Sigmoid colon (tissue), 7 donors: ENCODE measurements around the gene SIK3. TPM values are rescaled to one million over a fixed set of nuclear protein-coding genes. Genes with fewer than 3 reads are reported as not detected.

Experiments
- DNase-seq: peaks from one replicate; pipeline ENCODE4 v3.0.0-alpha.2; 2019
- H3K27ac ChIP-seq, 4 donors: fragments of 200-600 bp; sonication (generic); one replicate each; pipeline ENCODE4 v1.5.1; 2016 to 2019; ENCODE audit warnings: mild to moderate bottlenecking in 1 of 4
- H3K27me3 ChIP-seq, 3 donors: fragments of 200-600 bp; sonication (generic); one replicate each; pipeline ENCODE4 v1.5.1; 2019; ENCODE audit warnings: mild to moderate bottlenecking in 1 of 3
- H3K36me3 ChIP-seq, 4 donors: fragments of 200-600 bp; sonication (generic); one replicate each; pipeline ENCODE4 v1.5.1; 2016 to 2019
- H3K4me1 ChIP-seq, 4 donors: fragments of 200-600 bp; sonication (generic); one replicate each; pipeline ENCODE4 v1.5.1; 2017 to 2019
- H3K4me3 ChIP-seq, 4 donors: fragments of 200-600 bp; sonication (generic); one replicate each; pipeline ENCODE4 v1.5.1; 2017 to 2019; ENCODE audit warnings: mild to moderate bottlenecking in 2 of 4, moderate library complexity in 1 of 4
- H3K9me3 ChIP-seq, 4 donors: fragments of 200-600 bp in 3 of 4; sonication (generic) in 3 of 4; one replicate each; pipeline versions ENCODE4 v1.5.1 to v1.6.1; 2013 to 2019
- EP300 ChIP-seq, 4 donors: sonication (generic); formaldehyde crosslinking; IDR thresholded peaks; one replicate each; pipeline ENCODE4 v1.6.1; 2017; ENCODE audit warnings: antibody characterized with exemption in 4 of 4
- POLR2A ChIP-seq, 2 donors: fragments of 450-650 bp; IDR thresholded peaks; one replicate each; pipeline ENCODE4 v1.6.1; 2016; ENCODE audit warnings: antibody characterized with exemption in 2 of 2, mild to moderate bottlenecking in 2 of 2, moderate library complexity in 2 of 2
- POLR2AphosphoS5 ChIP-seq, 4 donors: sonication (generic); formaldehyde crosslinking; IDR thresholded peaks; one replicate each; pipeline ENCODE4 v1.6.1; 2017; ENCODE audit warnings: antibody characterized with exemption in 4 of 4
- WGBS, 2 donors: extraction: QIAGEN DNeasy Blood & Tissue Kit; methylation state at CpG; one replicate each; pipeline ENCODE4 v1.1.7; 2013; 5-methylcytosine and 5-hydroxymethylcytosine counted together
- intact Hi-C: fragments of 100-400 bp; cut with DNase I; formaldehyde crosslinking; loops from one replicate; pipeline ENCODE4 v1.15.1; 2023
- polyA plus RNA-seq, 3 donors: library from polyadenylated mRNA; stranded (reverse); fragments of 200-250 nt; gene quantifications; one replicate each; pipeline ENCODE4 v1.2.3, GENCODE V29; 2013
- total RNA-seq, 4 donors: library from RNA; depleted of rRNA; stranded (reverse); fragments of >200 nt; gene quantifications; one replicate each; pipeline ENCODE4 v1.1.0, GENCODE V29; 2016
- TF ChIP-seq, protein P1 (sequence below), 4 experiments: fragments of 450-650 bp in 3 of 4; fragments of 200-600 bp in 1 of 4; IDR thresholded peaks; one replicate each; pipeline ENCODE4 v1.5.1; 2016 to 2019; ENCODE audit warnings: antibody characterized with exemption in 4 of 4, mild to moderate bottlenecking in 3 of 4, moderate library complexity in 2 of 4
- donor health status: healthy with polysubstance abuse.
- donor health status: Bipolar disorder and iron deficiency.
- donor health status: healthy.

Gene SIK3
- total and polyA plus RNA-seq, 7 donors = 5.5 to 53.2 (median 35.3) TPM

DNA sequence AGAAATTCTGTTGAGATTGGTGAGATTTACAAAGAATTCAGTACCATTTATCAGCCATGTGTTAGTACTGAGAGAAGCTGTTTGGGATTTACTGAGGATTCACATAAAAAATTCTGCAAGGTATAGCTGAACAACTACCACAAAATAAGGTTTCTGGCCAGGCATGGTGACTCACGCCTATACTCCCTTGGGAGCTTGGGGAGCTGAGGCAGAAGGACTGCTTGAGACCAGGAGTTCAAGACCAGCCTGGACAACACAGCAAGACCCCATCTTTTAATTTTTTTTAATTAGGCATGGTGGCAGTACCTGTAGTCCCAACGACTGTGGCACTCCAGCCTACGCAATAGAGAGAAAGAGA, 86.7 kb downstream of the SIK3 start:
- 92 to 96% methylated on average over 3 of the region's 3 CpGs for WGBS, 2 donors
- peaks cover 0 to 31% (median 21%) of the 10 kb centered on the region in 4 donors for H3K4me1 ChIP-seq
- H3K36me3 ChIP-seq = no peaks in the 10 kb centered on the region
- H3K4me3 ChIP-seq = no peak overlapping the region
- intact Hi-C loops = no loop called here
- H3K27me3 ChIP-seq = no peaks in the 10 kb centered on the region
- no peak for DNase-seq
- no peak for TF ChIP-seq POLR2A (IDR thresholded peaks at IDR 0.05)
- TF ChIP-seq, protein P1, sequence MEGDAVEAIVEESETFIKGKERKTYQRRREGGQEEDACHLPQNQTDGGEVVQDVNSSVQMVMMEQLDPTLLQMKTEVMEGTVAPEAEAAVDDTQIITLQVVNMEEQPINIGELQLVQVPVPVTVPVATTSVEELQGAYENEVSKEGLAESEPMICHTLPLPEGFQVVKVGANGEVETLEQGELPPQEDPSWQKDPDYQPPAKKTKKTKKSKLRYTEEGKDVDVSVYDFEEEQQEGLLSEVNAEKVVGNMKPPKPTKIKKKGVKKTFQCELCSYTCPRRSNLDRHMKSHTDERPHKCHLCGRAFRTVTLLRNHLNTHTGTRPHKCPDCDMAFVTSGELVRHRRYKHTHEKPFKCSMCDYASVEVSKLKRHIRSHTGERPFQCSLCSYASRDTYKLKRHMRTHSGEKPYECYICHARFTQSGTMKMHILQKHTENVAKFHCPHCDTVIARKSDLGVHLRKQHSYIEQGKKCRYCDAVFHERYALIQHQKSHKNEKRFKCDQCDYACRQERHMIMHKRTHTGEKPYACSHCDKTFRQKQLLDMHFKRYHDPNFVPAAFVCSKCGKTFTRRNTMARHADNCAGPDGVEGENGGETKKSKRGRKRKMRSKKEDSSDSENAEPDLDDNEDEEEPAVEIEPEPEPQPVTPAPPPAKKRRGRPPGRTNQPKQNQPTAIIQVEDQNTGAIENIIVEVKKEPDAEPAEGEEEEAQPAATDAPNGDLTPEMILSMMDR (IDR thresholded peaks at IDR 0.05) = no peak
- TF ChIP-seq EP300 (IDR thresholded peaks at IDR 0.05) = no peak
- no peak for TF ChIP-seq POLR2AphosphoS5 (IDR thresholded peaks at IDR 0.05)
- H3K27ac ChIP-seq = peak overlapping the region in 2 of 4 donors; percentile 26 to 47
- no peaks in the 10 kb centered on the region for H3K9me3 ChIP-seq

DNA sequence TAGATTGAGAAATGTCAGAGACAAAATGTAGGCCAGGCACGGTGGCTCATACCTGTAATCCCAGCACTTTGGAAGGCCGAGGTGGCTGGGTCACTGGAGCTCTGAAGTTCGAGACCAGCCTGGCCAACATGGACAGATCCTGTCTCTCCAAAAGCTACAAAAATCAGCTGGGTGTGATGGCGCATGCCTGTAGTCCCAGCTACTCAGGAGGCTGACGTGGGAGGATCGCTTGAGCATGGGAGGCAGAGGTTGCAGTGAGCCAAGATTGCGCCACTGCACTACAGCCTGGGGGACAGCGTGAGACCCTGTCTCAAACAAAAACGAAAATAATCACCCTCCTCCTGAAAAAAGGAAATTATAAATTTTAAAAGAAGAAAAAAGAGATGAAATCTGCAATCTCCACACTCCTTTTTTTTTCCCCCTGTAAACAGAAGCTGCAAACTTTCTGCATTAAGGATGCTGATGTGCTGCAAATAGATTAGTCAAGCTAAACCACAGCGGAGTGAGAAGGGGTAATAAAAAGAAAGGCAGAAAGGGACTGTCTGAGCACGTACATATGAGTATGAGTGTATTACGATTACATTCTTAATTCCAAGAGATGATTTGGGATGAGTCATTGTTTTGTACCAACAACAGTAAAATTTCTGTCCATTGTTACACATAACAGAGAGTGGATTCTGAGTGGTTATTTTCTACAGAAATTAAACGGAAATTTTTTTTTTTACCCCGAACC, 87.3 kb downstream of the SIK3 start:
- DNase-seq = no peak
- peak overlapping the region in 2 of 4 donors; percentile 26 to 47 for H3K27ac ChIP-seq
- TF ChIP-seq, protein P1 (IDR thresholded peaks at IDR 0.05) = no peak
- TF ChIP-seq POLR2AphosphoS5 (IDR thresholded peaks at IDR 0.05) = peak in 1 of 4 donors; percentile 18
- H3K4me3 ChIP-seq = no peak overlapping the region
- no peaks in the 10 kb centered on the region for H3K9me3 ChIP-seq
- H3K4me1 ChIP-seq = peaks cover 0 to 34% (median 21%) of the 10 kb centered on the region in 4 donors
- WGBS, 2 donors = 86 to 87% methylated on average over 14 of the region's 14 CpGs
- H3K27me3 ChIP-seq = no peaks in the 10 kb centered on the region
- intact Hi-C loops = no loop called here
- H3K36me3 ChIP-seq = no peaks in the 10 kb centered on the region

DNA sequence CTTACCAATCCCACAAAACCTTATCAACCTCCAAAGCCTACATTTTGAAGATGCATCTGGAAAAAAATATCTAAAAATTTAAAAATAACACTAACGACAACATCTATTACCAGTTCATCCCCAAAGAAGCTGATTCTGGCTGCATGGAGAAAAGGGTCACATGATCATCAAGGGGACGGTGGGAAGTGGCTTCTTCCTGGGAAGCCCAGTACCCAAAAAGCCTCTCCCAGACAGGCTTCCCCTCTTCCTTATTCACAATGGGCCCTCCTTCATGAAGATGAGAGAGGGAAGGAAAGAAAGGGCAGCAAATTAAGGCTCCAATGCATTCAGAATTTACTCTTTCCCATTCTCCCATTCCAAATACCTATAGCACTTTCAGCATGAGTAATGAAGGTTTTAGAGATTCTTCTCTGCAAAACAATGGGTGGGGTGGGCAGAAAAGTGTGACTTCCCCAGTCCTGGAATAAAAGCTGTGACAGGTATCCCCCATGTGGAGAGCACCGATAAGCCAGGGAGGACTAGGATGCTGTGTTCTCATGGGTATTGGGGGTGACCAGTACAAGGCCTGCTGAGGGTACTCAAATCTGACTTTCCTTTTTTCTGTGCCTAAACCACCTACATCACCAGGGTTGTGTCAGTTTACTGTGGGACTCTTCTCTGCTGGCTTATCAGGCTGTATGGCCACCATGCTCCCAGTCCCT, 88.2 kb downstream of the SIK3 start:
- Histone ChIP-seq H3K36me3 (no peaks in the 10 kb centered on the region), H3K27ac (peak overlapping the region in 1 of 4 donors; percentile 47), H3K27me3 (no peaks in the 10 kb centered on the region), H3K4me3 (no peak overlapping the region), H3K4me1 (peaks cover 0 to 39% (median 21%) of the 10 kb centered on the region in 4 donors), H3K9me3 (no peaks in the 10 kb centered on the region)
- TF ChIP-seq EP300 (IDR thresholded peaks at IDR 0.05) (no peak), POLR2AphosphoS5 (IDR thresholded peaks at IDR 0.05) (no peak), POLR2A (IDR thresholded peaks at IDR 0.05) (no peak)
- TF ChIP-seq, protein P1 (IDR thresholded peaks at IDR 0.05) = no peak
- intact Hi-C loops = no loop called here
- WGBS, 2 donors = 89 to 93% methylated on average over 3 of the region's 3 CpGs
- no peak for DNase-seq

DNA sequence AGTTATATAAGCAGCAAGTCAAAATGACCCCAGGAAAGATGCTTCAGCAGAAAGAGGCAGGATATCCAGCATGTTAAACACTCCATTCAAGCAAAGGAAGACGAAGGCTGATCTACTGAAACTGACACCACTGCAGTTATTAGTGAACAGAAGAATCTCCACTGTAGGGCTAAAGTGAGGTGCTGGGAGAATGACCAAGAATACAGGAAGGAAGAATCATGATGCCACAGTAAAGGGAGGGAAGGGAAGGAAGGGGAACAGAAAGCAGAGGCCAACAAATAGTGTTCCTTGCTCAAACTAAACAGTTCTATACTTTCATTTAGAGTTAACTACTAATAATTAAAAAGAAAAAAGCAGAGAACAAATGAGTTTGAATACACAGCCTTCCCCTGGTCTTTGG, 92.5 kb downstream of the SIK3 start:
- TF ChIP-seq POLR2A (IDR thresholded peaks at IDR 0.05) (no peak), POLR2AphosphoS5 (IDR thresholded peaks at IDR 0.05) (no peak), EP300 (IDR thresholded peaks at IDR 0.05) (no peak)
- TF ChIP-seq, protein P1 (IDR thresholded peaks at IDR 0.05) = no peak
- no peaks in the 10 kb centered on the region for H3K9me3 ChIP-seq
- H3K27me3 ChIP-seq = no peaks in the 10 kb centered on the region
- H3K36me3 ChIP-seq = no peaks in the 10 kb centered on the region
- no peak overlapping the region for H3K27ac ChIP-seq
- 88% methylated on average over 1 of the region's 1 CpG for WGBS, 2 donors
- H3K4me3 ChIP-seq = no peak overlapping the region
- intact Hi-C loops = no loop called here
- H3K4me1 ChIP-seq = peaks cover 0 to 42% (median 18%) of the 10 kb centered on the region in 4 donors
- DNase-seq = no peak
